ENCODE results near the gene CCDC3.

CCDC3 gene

GRCh38 chr10:12969951-12970350 is 31.6 kb downstream of the CCDC3 start:
- H3K27ac ChIP-seq (ENCODE audit: low read depth, low read length) = no peak overlapping the region
- no peak overlapping the region for H3K4me3 ChIP-seq (ENCODE audit: low read depth in 1 of 2, low read length in 2 of 2)
- H3K27me3 ChIP-seq (ENCODE audit: control insufficient read depth in 1 of 2, insufficient read depth in 2 of 2, low read length in 2 of 2) = no peaks in the 10 kb centered on the region
- no peaks in the 10 kb centered on the region for H3K4me1 ChIP-seq (ENCODE audit: control insufficient read depth in 1 of 2, insufficient read depth in 2 of 2, low read length in 2 of 2)
- H3K36me3 ChIP-seq (ENCODE audit: control insufficient read depth in 1 of 2, insufficient read depth in 2 of 2, low read length in 2 of 2) = no peaks in the 10 kb centered on the region
- no peaks in the 10 kb centered on the region for H3K9me3 ChIP-seq (ENCODE audit: control insufficient read depth in 1 of 2, low read length in 2 of 2)
- no peak overlapping the region for H3K9ac ChIP-seq (ENCODE audit: low read depth in 1 of 2, low read length in 2 of 2)

- Histone ChIP-seq H3K4me1 (ENCODE audit: control insufficient read depth in 1 of 2, insufficient read depth in 2 of 2, low read length in 2 of 2) (peaks cover 5 to 11% of the 10 kb centered on the region in 2 donors), H3K9me3 (ENCODE audit: control insufficient read depth in 1 of 2, low read length in 2 of 2) (no peaks in the 10 kb centered on the region), H3K27me3 (ENCODE audit: control insufficient read depth in 1 of 2, insufficient read depth in 2 of 2, low read length in 2 of 2) (no peaks in the 10 kb centered on the region), H3K27ac (ENCODE audit: low read depth, low read length) (no peak overlapping the region), H3K4me3 (ENCODE audit: low read depth in 1 of 2, low read length in 2 of 2) (no peak overlapping the region), H3K36me3 (ENCODE audit: control insufficient read depth in 1 of 2, insufficient read depth in 2 of 2, low read length in 2 of 2) (no peaks in the 10 kb centered on the region), H3K9ac (ENCODE audit: low read depth in 1 of 2, low read length in 2 of 2) (no peak overlapping the region)
Measured at GRCh38 chr10:12966067-12966466, 35.4 kb downstream of the CCDC3 start.

- H3K9ac ChIP-seq (ENCODE audit: low read depth in 1 of 2, low read length in 2 of 2) = no peak overlapping the region
- no peak overlapping the region for H3K4me3 ChIP-seq (ENCODE audit: low read depth in 1 of 2, low read length in 2 of 2)
- peaks cover 10 to 16% of the 10 kb centered on the region in 2 donors for H3K4me1 ChIP-seq (ENCODE audit: control insufficient read depth in 1 of 2, insufficient read depth in 2 of 2, low read length in 2 of 2)
- no peak overlapping the region for H3K27ac ChIP-seq (ENCODE audit: low read depth, low read length)
- no peaks in the 10 kb centered on the region for H3K27me3 ChIP-seq (ENCODE audit: control insufficient read depth in 1 of 2, insufficient read depth in 2 of 2, low read length in 2 of 2)
- no peaks in the 10 kb centered on the region for H3K9me3 ChIP-seq (ENCODE audit: control insufficient read depth in 1 of 2, low read length in 2 of 2)
- no peaks in the 10 kb centered on the region for H3K36me3 ChIP-seq (ENCODE audit: control insufficient read depth in 1 of 2, insufficient read depth in 2 of 2, low read length in 2 of 2)
Measured at GRCh38 chr10:12965571-12965970, 35.9 kb downstream of the CCDC3 start.

- H3K27me3 ChIP-seq (ENCODE audit: control insufficient read depth in 1 of 2, insufficient read depth in 2 of 2, low read length in 2 of 2) = no peaks in the 10 kb centered on the region
- no peak overlapping the region for H3K27ac ChIP-seq (ENCODE audit: low read depth, low read length)
- no peaks in the 10 kb centered on the region for H3K36me3 ChIP-seq (ENCODE audit: control insufficient read depth in 1 of 2, insufficient read depth in 2 of 2, low read length in 2 of 2)
- H3K4me3 ChIP-seq (ENCODE audit: low read depth in 1 of 2, low read length in 2 of 2) = no peak overlapping the region
- H3K9ac ChIP-seq (ENCODE audit: low read depth in 1 of 2, low read length in 2 of 2) = no peak overlapping the region
- no peaks in the 10 kb centered on the region for H3K9me3 ChIP-seq (ENCODE audit: control insufficient read depth in 1 of 2, low read length in 2 of 2)
- H3K4me1 ChIP-seq (ENCODE audit: control insufficient read depth in 1 of 2, insufficient read depth in 2 of 2, low read length in 2 of 2) = peaks cover 14 to 27% of the 10 kb centered on the region in 2 donors
Measured at GRCh38 chr10:12962556-12962955, 39.0 kb downstream of the CCDC3 start.

- Histone ChIP-seq H3K36me3 (ENCODE audit: control insufficient read depth in 1 of 2, insufficient read depth in 2 of 2, low read length in 2 of 2) (no peaks in the 10 kb centered on the region), H3K4me1 (ENCODE audit: control insufficient read depth in 1 of 2, insufficient read depth in 2 of 2, low read length in 2 of 2) (peaks cover 14 to 27% of the 10 kb centered on the region in 2 donors), H3K27me3 (ENCODE audit: control insufficient read depth in 1 of 2, insufficient read depth in 2 of 2, low read length in 2 of 2) (no peaks in the 10 kb centered on the region), H3K27ac (ENCODE audit: low read depth, low read length) (no peak overlapping the region), H3K4me3 (ENCODE audit: low read depth in 1 of 2, low read length in 2 of 2) (no peak overlapping the region), H3K9ac (ENCODE audit: low read depth in 1 of 2, low read length in 2 of 2) (no peak overlapping the region), H3K9me3 (ENCODE audit: control insufficient read depth in 1 of 2, low read length in 2 of 2) (no peaks in the 10 kb centered on the region)
Measured at GRCh38 chr10:12961416-12962205, 39.9 kb downstream of the CCDC3 start.

- Histone ChIP-seq H3K36me3 (ENCODE audit: control insufficient read depth in 1 of 2, insufficient read depth in 2 of 2, low read length in 2 of 2) (no peaks in the 10 kb centered on the region), H3K4me3 (ENCODE audit: low read depth in 1 of 2, low read length in 2 of 2) (peak overlapping the region; percentile 21 to 51), H3K9ac (ENCODE audit: low read depth in 1 of 2, low read length in 2 of 2) (no peak overlapping the region), H3K9me3 (ENCODE audit: control insufficient read depth in 1 of 2, low read length in 2 of 2) (no peaks in the 10 kb centered on the region), H3K27ac (ENCODE audit: low read depth, low read length) (no peak overlapping the region), H3K4me1 (ENCODE audit: control insufficient read depth in 1 of 2, insufficient read depth in 2 of 2, low read length in 2 of 2) (peaks cover 14 to 27% of the 10 kb centered on the region in 2 donors), H3K27me3 (ENCODE audit: control insufficient read depth in 1 of 2, insufficient read depth in 2 of 2, low read length in 2 of 2) (no peaks in the 10 kb centered on the region)
Measured at GRCh38 chr10:12960941-12961340, 40.6 kb downstream of the CCDC3 start.

- Histone ChIP-seq H3K36me3 (ENCODE audit: control insufficient read depth in 1 of 2, insufficient read depth in 2 of 2, low read length in 2 of 2) (no peaks in the 10 kb centered on the region), H3K27me3 (ENCODE audit: control insufficient read depth in 1 of 2, insufficient read depth in 2 of 2, low read length in 2 of 2) (no peaks in the 10 kb centered on the region), H3K9me3 (ENCODE audit: control insufficient read depth in 1 of 2, low read length in 2 of 2) (no peaks in the 10 kb centered on the region), H3K4me3 (ENCODE audit: low read depth in 1 of 2, low read length in 2 of 2) (peak overlapping the region; percentile 21 to 51), H3K9ac (ENCODE audit: low read depth in 1 of 2, low read length in 2 of 2) (peak overlapping the region in 1 of 2 donors; percentile 25), H3K4me1 (ENCODE audit: control insufficient read depth in 1 of 2, insufficient read depth in 2 of 2, low read length in 2 of 2) (peaks cover 14 to 27% of the 10 kb centered on the region in 2 donors), H3K27ac (ENCODE audit: low read depth, low read length) (no peak overlapping the region)
Measured at GRCh38 chr10:12960334-12960898, 41.1 kb downstream of the CCDC3 start.

GRCh38 chr10:12958546-12959110 is 42.9 kb downstream of the CCDC3 start:
- Histone ChIP-seq H3K9ac (ENCODE audit: low read depth in 1 of 2, low read length in 2 of 2) (no peak overlapping the region), H3K9me3 (ENCODE audit: control insufficient read depth in 1 of 2, low read length in 2 of 2) (no peaks in the 10 kb centered on the region), H3K36me3 (ENCODE audit: control insufficient read depth in 1 of 2, insufficient read depth in 2 of 2, low read length in 2 of 2) (no peaks in the 10 kb centered on the region), H3K27me3 (ENCODE audit: control insufficient read depth in 1 of 2, insufficient read depth in 2 of 2, low read length in 2 of 2) (no peaks in the 10 kb centered on the region), H3K4me3 (ENCODE audit: low read depth in 1 of 2, low read length in 2 of 2) (no peak overlapping the region), H3K4me1 (ENCODE audit: control insufficient read depth in 1 of 2, insufficient read depth in 2 of 2, low read length in 2 of 2) (peaks cover 14 to 27% of the 10 kb centered on the region in 2 donors), H3K27ac (ENCODE audit: low read depth, low read length) (no peak overlapping the region)

- H3K4me1 ChIP-seq (ENCODE audit: control insufficient read depth in 1 of 2, insufficient read depth in 2 of 2, low read length in 2 of 2) = peaks cover 14 to 26% of the 10 kb centered on the region in 2 donors
- H3K27ac ChIP-seq (ENCODE audit: low read depth, low read length) = no peak overlapping the region
- no peak overlapping the region for H3K9ac ChIP-seq (ENCODE audit: low read depth in 1 of 2, low read length in 2 of 2)
- H3K9me3 ChIP-seq (ENCODE audit: control insufficient read depth in 1 of 2, low read length in 2 of 2) = no peaks in the 10 kb centered on the region
- H3K27me3 ChIP-seq (ENCODE audit: control insufficient read depth in 1 of 2, insufficient read depth in 2 of 2, low read length in 2 of 2) = no peaks in the 10 kb centered on the region
- no peak overlapping the region for H3K4me3 ChIP-seq (ENCODE audit: low read depth in 1 of 2, low read length in 2 of 2)
- no peaks in the 10 kb centered on the region for H3K36me3 ChIP-seq (ENCODE audit: control insufficient read depth in 1 of 2, insufficient read depth in 2 of 2, low read length in 2 of 2)
Measured at GRCh38 chr10:12957081-12957480, 44.4 kb downstream of the CCDC3 start.

- H3K4me1 ChIP-seq (ENCODE audit: control insufficient read depth in 1 of 2, insufficient read depth in 2 of 2, low read length in 2 of 2) = peaks cover 4 to 5% of the 10 kb centered on the region in 2 donors
Measured at GRCh38 chr10:12954866-12955265, 46.6 kb downstream of the CCDC3 start.

More at GRCh38 chr10:12954866-12955265, 46.6 kb downstream of the CCDC3 start:
- Histone ChIP-seq H3K9me3 (ENCODE audit: control insufficient read depth in 1 of 2, low read length in 2 of 2) (no peaks in the 10 kb centered on the region), H3K36me3 (ENCODE audit: control insufficient read depth in 1 of 2, insufficient read depth in 2 of 2, low read length in 2 of 2) (no peaks in the 10 kb centered on the region), H3K9ac (ENCODE audit: low read depth in 1 of 2, low read length in 2 of 2) (no peak overlapping the region), H3K27me3 (ENCODE audit: control insufficient read depth in 1 of 2, insufficient read depth in 2 of 2, low read length in 2 of 2) (no peaks in the 10 kb centered on the region), H3K4me3 (ENCODE audit: low read depth in 1 of 2, low read length in 2 of 2) (no peak overlapping the region), H3K27ac (ENCODE audit: low read depth, low read length) (no peak overlapping the region)

Data from duodenal mucosa (tissue), 2 donors.